ENCODE data around the gene BICD1. TPM values are rescaled to one million over a fixed set of nuclear protein-coding genes. Genes with fewer than 3 reads are reported as not detected.

Gene BICD1
- total and polyA plus RNA-seq, 4 experiments from 2014 or later = 3.7 to 20.3 (median 12.4) TPM

DNA sequence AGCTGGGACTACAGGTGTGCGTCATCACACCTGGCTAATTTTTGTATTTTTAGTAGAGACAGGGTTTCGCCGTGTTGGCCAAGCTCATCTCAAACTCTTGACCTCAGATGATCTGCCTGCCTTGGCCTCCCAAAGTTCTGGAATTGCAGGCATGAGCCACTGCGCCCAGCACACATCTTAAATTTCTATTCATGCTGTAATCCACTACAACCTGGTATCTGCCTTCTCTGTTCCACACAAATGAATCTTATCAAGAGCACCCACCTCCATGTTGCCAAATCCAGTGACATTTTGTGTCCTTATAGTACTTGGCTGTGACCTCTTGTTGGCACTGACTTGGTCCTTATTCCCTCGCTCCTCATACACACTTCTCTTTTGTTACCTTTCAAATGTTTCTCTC is 5.8 kb upstream of the BICD1 start:
- Mint-ChIP-seq H3K9me3 (no peaks in the 10 kb centered on the region), H3K4me3 (no peak overlapping the region), H3K27ac (peak overlapping the region in 2 of 7 donors; percentile 16 to 58), H3K36me3 (no peaks in the 10 kb centered on the region), H3K4me1 (peaks cover under 1 to 5% (median 2%) of the 10 kb centered on the region in 4 donors), H3K27me3 (no peaks in the 10 kb centered on the region)
- Histone ChIP-seq H3K36me3 (ENCODE audit: insufficient read depth, low read length) (no peaks in the 10 kb centered on the region), H3K4me1 (ENCODE audit: insufficient read depth, low read length) (peaks cover 1% of the 10 kb centered on the region), H3K27ac (ENCODE audit: low read depth, low read length) (no peak overlapping the region), H3K4me3 (ENCODE audit: low read length in 2 of 2) (no peak overlapping the region), H3K9me3 (ENCODE audit: control insufficient read depth in 1 of 2, low read length in 2 of 2) (no peaks in the 10 kb centered on the region), H3K27me3 (ENCODE audit: insufficient read depth, low read length) (no peaks in the 10 kb centered on the region)
- no peak for DNase-seq
- intact Hi-C loops (cut with micrococcal nuclease) = no loop called here
- ChIA-PET POLR2A (ENCODE audit: partially characterized antibody) (no interaction called here), CTCF (ENCODE audit: partially characterized antibody) (no interaction called here)

DNA sequence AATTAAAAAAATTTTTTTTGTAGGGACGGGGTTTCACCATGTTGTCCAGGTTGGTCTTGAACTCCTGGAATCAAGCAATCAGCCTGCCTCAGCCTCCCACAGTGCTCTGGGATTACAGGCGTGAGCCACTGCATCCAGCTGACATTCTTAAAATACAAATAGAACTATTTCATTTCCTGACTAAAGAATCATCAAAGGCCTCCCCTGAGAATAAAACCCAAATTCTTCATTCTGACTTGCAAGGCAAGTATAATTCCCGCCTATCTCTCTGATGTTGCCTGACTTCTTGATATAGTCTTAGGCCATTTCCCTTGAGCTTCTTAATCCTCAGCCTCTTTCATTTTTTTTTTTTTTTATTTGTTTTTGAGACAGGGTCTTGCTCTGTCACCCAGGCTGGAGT is 4.4 kb upstream of the BICD1 start:
- Histone ChIP-seq H3K27ac (ENCODE audit: low read depth, low read length) (no peak overlapping the region), H3K27me3 (ENCODE audit: insufficient read depth, low read length) (no peaks in the 10 kb centered on the region), H3K4me1 (ENCODE audit: insufficient read depth, low read length) (peaks cover 5% of the 10 kb centered on the region), H3K36me3 (ENCODE audit: insufficient read depth, low read length) (no peaks in the 10 kb centered on the region), H3K9me3 (ENCODE audit: control insufficient read depth in 1 of 2, low read length in 2 of 2) (no peaks in the 10 kb centered on the region), H3K4me3 (ENCODE audit: low read length in 2 of 2) (no peak overlapping the region)
- peaks cover 5 to 9% (median 7%) of the 10 kb centered on the region in 4 donors for H3K4me1 Mint-ChIP-seq
- POLR2A ChIA-PET (ENCODE audit: partially characterized antibody) = no interaction called here
- H3K4me3 Mint-ChIP-seq = no peak overlapping the region
- H3K9me3 Mint-ChIP-seq = no peaks in the 10 kb centered on the region
- peaks cover 0 to 5% of the 10 kb centered on the region in 2 donors for H3K36me3 Mint-ChIP-seq
- CTCF ChIA-PET (ENCODE audit: partially characterized antibody) = interaction anchor here (1.3 kb wide), 1 partner anchor 42 kb away, joined by 5 read pairs; no protein-coding TSS in a partner anchor
- no peaks in the 10 kb centered on the region for H3K27me3 Mint-ChIP-seq
- H3K27ac Mint-ChIP-seq = no peak overlapping the region
- intact Hi-C loops (cut with micrococcal nuclease) = no loop called here
- DNase-seq = no peak

GRCh38 chr12:32104572-32105355 is 1.9 kb upstream of the BICD1 start:
- peak overlapping the region in 2 of 7 donors; percentile 1 to 39 for H3K27ac Mint-ChIP-seq
- CTCF ChIA-PET (ENCODE audit: partially characterized antibody) = no interaction called here
- no peaks in the 10 kb centered on the region for H3K9me3 Mint-ChIP-seq
- Histone ChIP-seq H3K9me3 (ENCODE audit: control insufficient read depth in 1 of 2, low read length in 2 of 2) (no peaks in the 10 kb centered on the region), H3K4me1 (ENCODE audit: insufficient read depth, low read length) (peaks cover 28% of the 10 kb centered on the region), H3K27me3 (ENCODE audit: insufficient read depth, low read length) (no peaks in the 10 kb centered on the region), H3K36me3 (ENCODE audit: insufficient read depth, low read length) (no peaks in the 10 kb centered on the region), H3K27ac (ENCODE audit: low read depth, low read length) (no peak overlapping the region), H3K4me3 (ENCODE audit: low read length in 2 of 2) (no peak overlapping the region)
- intact Hi-C loops (cut with micrococcal nuclease) = no loop called here
- no peak for DNase-seq
- H3K27me3 Mint-ChIP-seq = no peaks in the 10 kb centered on the region
- H3K36me3 Mint-ChIP-seq = peaks cover 0 to 9% of the 10 kb centered on the region in 2 donors
- peak overlapping the region in 6 of 8 donors; percentile 29 to 76 (median 58) for H3K4me3 Mint-ChIP-seq
- H3K4me1 Mint-ChIP-seq = peaks cover 22 to 29% (median 25%) of the 10 kb centered on the region in 4 donors
- POLR2A ChIA-PET (ENCODE audit: partially characterized antibody) = interaction anchor here (0.7 kb wide), 1 partner anchor 446 kb away, joined by 3 read pairs; the partner anchor contains the start of gene ETFBKMT

- Mint-ChIP-seq H3K36me3 (peaks cover 0 to 9% of the 10 kb centered on the region in 2 donors), H3K9me3 (no peaks in the 10 kb centered on the region), H3K27ac (peak overlapping the region; percentile 49 to 90 (median 79)), H3K4me1 (peaks cover 25 to 35% (median 29%) of the 10 kb centered on the region in 4 donors), H3K27me3 (no peaks in the 10 kb centered on the region), H3K4me3 (peak overlapping the region; percentile 89 to 97 (median 92))
- H3K4me1 ChIP-seq (ENCODE audit: insufficient read depth, low read length) = peaks cover 33% of the 10 kb centered on the region
- peak in 2 of 5 donors; percentile 2 to 4 for DNase-seq
- H3K27ac ChIP-seq (ENCODE audit: low read depth, low read length) = no peak overlapping the region
- no peaks in the 10 kb centered on the region for H3K9me3 ChIP-seq (ENCODE audit: control insufficient read depth in 1 of 2, low read length in 2 of 2)
- intact Hi-C loops (cut with micrococcal nuclease) = loop anchor here (2.0 kb wide), 3 partner anchors 147 to 1917 kb away; partner anchors contain the start of genes ALG10, ETFBKMT and RESF1
- H3K4me3 ChIP-seq (ENCODE audit: low read length in 2 of 2) = peak overlapping the region in 1 of 2 donors; percentile 84
- no peaks in the 10 kb centered on the region for H3K36me3 ChIP-seq (ENCODE audit: insufficient read depth, low read length)
- CTCF ChIA-PET (ENCODE audit: partially characterized antibody) = interaction anchor here (0.6 to 2.4 kb wide), 7 partner anchors 11 to 453 kb away, joined by 3 to 7 read pairs (median 4); no protein-coding TSS in a partner anchor
- no peaks in the 10 kb centered on the region for H3K27me3 ChIP-seq (ENCODE audit: insufficient read depth, low read length)
- POLR2A ChIA-PET (ENCODE audit: partially characterized antibody) = interaction anchor here (1.3 to 2.1 kb wide), 2 partner anchors 377 to 453 kb away, joined by 3 to 5 read pairs; partner anchors contain the start of gene AMN1
Measured at GRCh38 chr12:32105986-32106516, 596 bp upstream of the BICD1 start.

DNA sequence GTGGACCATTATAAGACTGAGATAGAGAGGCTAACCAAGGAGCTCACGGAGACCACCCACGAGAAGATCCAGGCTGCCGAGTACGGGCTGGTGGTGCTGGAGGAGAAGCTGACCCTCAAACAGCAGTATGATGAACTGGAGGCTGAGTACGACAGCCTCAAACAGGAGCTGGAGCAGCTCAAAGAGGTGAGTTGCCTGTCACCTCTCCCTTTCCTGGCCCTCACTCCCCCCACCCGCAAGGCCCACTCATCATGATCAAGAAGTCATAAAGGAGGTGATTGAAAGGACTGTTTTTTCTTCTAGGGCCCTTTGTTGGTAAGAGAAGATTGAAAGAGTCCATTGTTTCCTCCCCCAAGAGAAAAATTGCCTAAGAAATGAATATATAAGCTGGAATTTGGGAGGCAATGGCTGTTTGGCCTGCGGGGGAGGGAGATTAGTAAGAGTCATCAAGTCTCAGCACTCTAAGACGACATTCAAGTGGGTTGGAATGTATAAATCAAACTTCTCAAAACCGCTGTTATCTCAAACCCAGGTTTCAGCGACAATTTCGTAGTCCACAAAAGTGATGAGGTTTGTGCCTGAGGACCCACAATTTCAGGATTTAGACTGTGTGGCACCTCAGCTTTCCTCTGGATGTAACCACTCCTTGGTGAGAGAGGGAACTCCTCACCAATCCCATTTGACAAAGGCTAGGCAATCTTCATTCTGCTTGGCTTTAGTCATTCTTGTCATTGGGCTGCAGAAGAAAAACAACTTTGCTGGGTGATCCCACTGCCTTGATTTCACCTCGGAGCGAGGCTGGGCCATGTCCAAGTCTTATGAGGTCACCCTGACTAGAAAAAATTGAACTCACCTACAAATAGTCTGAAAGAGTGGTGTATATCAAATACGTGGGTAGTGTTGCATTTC is 966 bp downstream of the BICD1 start:
- Histone ChIP-seq H3K36me3 (ENCODE audit: insufficient read depth, low read length) (no peaks in the 10 kb centered on the region), H3K4me3 (ENCODE audit: low read length in 2 of 2) (peak overlapping the region; percentile 84 to 93), H3K27ac (ENCODE audit: low read depth, low read length) (peak overlapping the region; percentile 57), H3K4me1 (ENCODE audit: insufficient read depth, low read length) (peaks cover 33% of the 10 kb centered on the region), H3K27me3 (ENCODE audit: insufficient read depth, low read length) (no peaks in the 10 kb centered on the region), H3K9me3 (ENCODE audit: control insufficient read depth in 1 of 2, low read length in 2 of 2) (no peaks in the 10 kb centered on the region)
- H3K4me1 Mint-ChIP-seq = peaks cover 25 to 35% (median 29%) of the 10 kb centered on the region in 4 donors
- H3K9me3 Mint-ChIP-seq = no peaks in the 10 kb centered on the region
- peak in 4 of 5 donors; percentile 6 to 18 (median 9) for DNase-seq
- peaks cover 6 to 9% of the 10 kb centered on the region in 2 donors for H3K36me3 Mint-ChIP-seq
- intact Hi-C loops (cut with micrococcal nuclease) = loop anchor here (1.0 to 2.0 kb wide), 4 partner anchors 32 to 1915 kb away; partner anchors contain the start of genes ALG10, ETFBKMT and RESF1
- no peaks in the 10 kb centered on the region for H3K27me3 Mint-ChIP-seq
- H3K27ac Mint-ChIP-seq = peak overlapping the region; percentile 69 to 94 (median 90)
- ChIA-PET POLR2A (ENCODE audit: partially characterized antibody) (interaction anchor here (0.7 to 2.1 kb wide), 6 partner anchors 28 to 455 kb away, joined by 3 to 5 read pairs (median 3); no protein-coding TSS in a partner anchor), CTCF (ENCODE audit: partially characterized antibody) (interaction anchor here (0.6 to 2.4 kb wide), 7 partner anchors 36 to 1914 kb away, joined by 3 to 7 read pairs (median 4); no protein-coding TSS in a partner anchor)
- peak overlapping the region; percentile 91 to 98 (median 98) for H3K4me3 Mint-ChIP-seq

- intact Hi-C loops (cut with micrococcal nuclease) = no loop called here
- CTCF ChIA-PET (ENCODE audit: partially characterized antibody) = no interaction called here
Measured at GRCh38 chr12:32108787-32109186, 2.1 kb downstream of the BICD1 start.

More at GRCh38 chr12:32108787-32109186, 2.1 kb downstream of the BICD1 start:
- H3K4me3 Mint-ChIP-seq = peak overlapping the region; percentile 68 to 86 (median 78)
- no peaks in the 10 kb centered on the region for H3K27me3 ChIP-seq (ENCODE audit: insufficient read depth, low read length)
- no peaks in the 10 kb centered on the region for H3K27me3 Mint-ChIP-seq
- H3K9me3 ChIP-seq (ENCODE audit: control insufficient read depth in 1 of 2, low read length in 2 of 2) = no peaks in the 10 kb centered on the region
- H3K36me3 Mint-ChIP-seq = peaks cover 11% of the 10 kb centered on the region in 2 donors
- POLR2A ChIA-PET (ENCODE audit: partially characterized antibody) = no interaction called here
- no peak for DNase-seq
- H3K36me3 ChIP-seq (ENCODE audit: insufficient read depth, low read length) = no peaks in the 10 kb centered on the region
- peak overlapping the region in 5 of 7 donors; percentile 56 to 80 (median 74) for H3K27ac Mint-ChIP-seq
- peaks cover 27 to 35% (median 31%) of the 10 kb centered on the region in 4 donors for H3K4me1 Mint-ChIP-seq
- H3K9me3 Mint-ChIP-seq = no peaks in the 10 kb centered on the region
- peaks cover 33% of the 10 kb centered on the region for H3K4me1 ChIP-seq (ENCODE audit: insufficient read depth, low read length)
- no peak overlapping the region for H3K4me3 ChIP-seq (ENCODE audit: low read length in 2 of 2)
- no peak overlapping the region for H3K27ac ChIP-seq (ENCODE audit: low read depth, low read length)
